LNCAP (cell line): Measurements from ENCODE around the gene TERC.

Experiments
- CTCF ChIP-seq: fragments of 450-650 bp; IDR thresholded peaks from 2 replicates; pipeline ENCODE4 v1.5.1; 2017; ENCODE audit warnings: mild to moderate bottlenecking

Gene TERC

GRCh38 chr3:169751875-169752274, 13.0 kb downstream of the TERC start:
- TF ChIP-seq CTCF: no peak

- TF ChIP-seq CTCF: no peak
Observed at GRCh38 chr3:169750665-169751064, 14.2 kb downstream of the TERC start.

- no peak for TF ChIP-seq CTCF
Observed at GRCh38 chr3:169748670-169749069, 16.2 kb downstream of the TERC start.

- TF ChIP-seq CTCF: no peak
Observed at GRCh38 chr3:169746924-169747323, 17.9 kb downstream of the TERC start.

- TF ChIP-seq CTCF: peak; percentile 57; the same call in 1 of the 2 replicates
Observed at GRCh38 chr3:169744366-169745054, 20.4 kb downstream of the TERC start.

- TF ChIP-seq CTCF: no peak
Observed at GRCh38 chr3:169739067-169739466, 25.8 kb downstream of the TERC start.

- TF ChIP-seq CTCF: no peak
Observed at GRCh38 chr3:169722724-169723123, 42.1 kb downstream of the TERC start.
